ENCODE data around the gene CLDN9.

CLDN9 gene

DNA sequence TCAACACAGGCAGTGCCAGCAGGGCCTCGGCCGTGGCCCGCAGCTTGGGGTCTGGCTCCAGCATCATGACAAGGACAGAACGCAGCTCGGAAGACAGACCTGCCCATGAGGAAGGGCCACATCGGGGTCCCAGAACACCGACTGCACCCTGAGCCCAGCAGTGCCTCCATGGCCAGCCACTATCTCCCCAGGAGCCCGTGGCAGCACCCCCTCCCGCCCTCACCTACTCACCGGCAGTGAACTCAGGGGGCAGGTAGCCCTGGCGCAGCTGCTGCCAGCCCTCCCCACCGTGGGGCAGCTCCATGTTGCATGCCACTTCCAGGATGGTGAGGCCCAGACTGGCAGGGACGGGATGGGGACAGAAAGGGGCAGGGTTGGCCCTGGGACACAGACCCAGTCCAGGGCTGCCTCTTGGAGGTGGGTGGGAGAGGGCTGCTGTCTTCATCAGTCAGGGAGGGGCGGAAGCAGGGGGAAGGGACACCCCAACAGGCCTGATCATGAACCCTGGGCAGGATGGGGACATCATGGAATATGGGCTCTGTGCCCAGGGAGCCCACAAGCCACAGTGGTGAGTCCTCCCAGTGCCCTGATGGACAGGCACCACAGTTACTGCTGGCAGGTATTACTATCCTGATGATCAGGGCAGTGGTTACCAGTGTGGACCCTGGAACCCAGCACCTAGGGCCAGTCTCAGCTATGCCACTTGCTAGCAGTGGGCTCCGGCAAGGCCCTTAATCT lies 38.2 kb upstream of the CLDN9 start:
- no peak for DNase-seq (ENCODE audit: low spot score)

DNA sequence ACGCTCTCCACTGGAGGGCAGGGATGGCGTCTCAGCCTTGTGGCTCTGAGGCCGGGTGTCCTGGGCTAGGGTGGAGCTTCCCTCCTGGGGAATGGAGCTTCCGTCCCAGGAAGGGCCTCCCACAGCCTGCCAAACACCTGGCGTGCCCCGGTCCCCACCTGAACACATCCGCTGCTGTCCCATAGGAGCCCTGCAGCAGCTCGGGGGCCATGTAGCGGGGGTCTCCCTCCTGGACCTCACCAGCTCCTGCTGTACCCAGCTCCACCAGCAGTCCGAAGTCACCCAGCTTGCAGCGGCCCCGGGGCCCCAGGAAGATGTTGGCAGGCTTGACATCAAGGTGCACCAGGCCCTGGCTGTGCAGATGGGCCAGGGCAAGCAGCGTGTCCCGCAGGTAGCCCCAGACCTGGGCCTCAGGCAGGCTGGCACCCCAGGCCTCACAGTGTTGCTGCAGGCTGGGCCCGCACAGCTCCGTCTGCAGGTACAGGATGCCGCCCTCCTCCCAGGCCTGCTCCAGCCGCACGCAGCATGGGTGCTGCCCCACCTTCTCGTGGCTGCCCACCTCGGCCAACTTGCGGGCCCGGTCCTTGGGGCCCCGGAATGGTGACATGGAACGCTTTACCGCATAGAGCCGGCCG lies 37.4 kb upstream of the CLDN9 start:
- DNase-seq (ENCODE audit: low spot score): no peak

DNA sequence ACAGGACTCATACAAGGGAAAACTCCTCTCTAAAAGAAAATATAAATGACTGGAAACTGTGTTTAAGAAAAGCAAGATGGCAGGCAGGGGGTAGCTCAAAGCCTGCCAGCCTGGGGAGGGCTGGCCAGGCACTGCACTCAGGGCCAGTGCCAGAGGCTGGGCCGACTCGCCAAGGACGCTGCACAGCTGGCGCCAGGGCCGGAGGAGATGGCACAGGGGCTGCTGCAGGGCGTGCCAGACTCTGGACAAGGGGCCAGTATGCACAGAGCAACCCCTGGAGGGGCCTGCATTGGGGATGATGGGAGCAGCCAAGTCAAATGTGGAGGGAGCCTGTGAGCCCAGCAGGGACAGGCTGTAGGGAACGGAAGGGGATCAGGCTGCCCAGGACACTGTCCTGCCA lies 36.5 kb upstream of the CLDN9 start:
- DNase-seq (ENCODE audit: low spot score): no peak

DNA sequence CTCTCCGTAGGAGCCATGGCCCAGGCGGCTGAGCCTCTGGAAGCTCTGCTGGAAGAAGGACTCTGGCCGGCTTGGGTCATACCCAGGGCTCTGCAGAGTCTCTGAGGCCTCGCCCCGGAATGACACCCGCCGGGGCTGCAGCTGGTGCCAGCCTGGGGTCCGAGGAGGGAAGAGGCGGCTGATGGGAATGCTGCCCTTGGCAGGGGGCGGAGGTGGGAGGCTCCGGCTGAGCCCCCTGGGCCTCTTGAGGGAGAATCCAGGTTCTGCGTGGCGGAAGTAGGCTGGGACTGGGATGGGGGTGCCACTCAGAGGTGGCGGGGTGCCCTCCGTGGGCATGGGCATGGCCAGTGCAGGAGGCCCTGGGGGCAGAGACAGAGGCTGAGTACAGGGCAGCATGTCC lies 36.0 kb upstream of the CLDN9 start:
- DNase-seq (ENCODE audit: low spot score): no peak

DNA sequence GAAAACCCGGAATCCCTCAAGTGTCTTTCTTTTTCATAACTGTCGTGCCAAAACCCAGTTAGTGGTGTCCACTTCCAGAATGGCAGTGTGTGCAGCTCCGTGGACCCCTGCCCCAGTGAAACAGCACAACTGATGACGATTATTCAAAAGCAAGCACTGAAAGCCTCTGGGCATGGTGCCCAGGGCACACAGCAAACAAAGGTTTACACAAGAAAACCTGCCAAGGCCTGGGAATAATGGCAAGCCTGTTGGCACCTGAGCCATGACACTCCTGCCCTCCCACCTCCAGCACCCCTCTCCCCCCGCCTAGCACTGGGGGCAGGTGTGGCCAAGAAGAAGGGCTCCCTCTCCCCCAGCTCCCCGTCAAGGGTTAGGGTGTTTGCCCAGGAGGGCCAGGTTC lies 35.3 kb upstream of the CLDN9 start:
- DNase-seq (ENCODE audit: low spot score): no peak

DNA sequence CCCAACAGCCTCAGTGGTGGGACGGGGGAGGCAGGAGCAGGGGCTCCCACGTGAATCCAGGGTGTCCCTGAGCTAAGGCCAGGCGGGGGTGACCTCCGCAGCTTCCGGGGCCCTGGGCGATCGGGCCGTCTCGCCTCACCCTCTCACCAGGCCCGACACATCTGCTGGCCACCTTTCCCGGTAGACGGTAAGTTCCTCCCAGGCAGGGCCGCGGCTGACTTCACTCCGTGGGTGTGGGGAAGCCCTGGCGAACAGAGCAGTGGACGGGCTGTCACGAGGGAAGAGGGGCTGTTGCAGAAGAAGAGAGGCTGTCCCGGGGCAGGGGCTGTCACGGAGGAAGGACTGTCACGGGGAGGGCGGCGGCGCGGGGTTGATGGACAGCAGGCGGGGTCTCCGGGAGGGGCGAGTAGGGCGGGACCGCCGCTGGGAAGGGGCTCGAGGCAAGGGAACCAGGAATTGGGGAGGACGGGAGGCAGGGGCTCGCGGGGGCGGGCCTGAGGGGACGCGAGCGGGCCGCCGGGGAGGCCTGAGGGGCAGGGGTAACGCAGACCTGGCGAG lies 33.0 kb upstream of the CLDN9 start:
- no peak for DNase-seq (ENCODE audit: low spot score)

DNA sequence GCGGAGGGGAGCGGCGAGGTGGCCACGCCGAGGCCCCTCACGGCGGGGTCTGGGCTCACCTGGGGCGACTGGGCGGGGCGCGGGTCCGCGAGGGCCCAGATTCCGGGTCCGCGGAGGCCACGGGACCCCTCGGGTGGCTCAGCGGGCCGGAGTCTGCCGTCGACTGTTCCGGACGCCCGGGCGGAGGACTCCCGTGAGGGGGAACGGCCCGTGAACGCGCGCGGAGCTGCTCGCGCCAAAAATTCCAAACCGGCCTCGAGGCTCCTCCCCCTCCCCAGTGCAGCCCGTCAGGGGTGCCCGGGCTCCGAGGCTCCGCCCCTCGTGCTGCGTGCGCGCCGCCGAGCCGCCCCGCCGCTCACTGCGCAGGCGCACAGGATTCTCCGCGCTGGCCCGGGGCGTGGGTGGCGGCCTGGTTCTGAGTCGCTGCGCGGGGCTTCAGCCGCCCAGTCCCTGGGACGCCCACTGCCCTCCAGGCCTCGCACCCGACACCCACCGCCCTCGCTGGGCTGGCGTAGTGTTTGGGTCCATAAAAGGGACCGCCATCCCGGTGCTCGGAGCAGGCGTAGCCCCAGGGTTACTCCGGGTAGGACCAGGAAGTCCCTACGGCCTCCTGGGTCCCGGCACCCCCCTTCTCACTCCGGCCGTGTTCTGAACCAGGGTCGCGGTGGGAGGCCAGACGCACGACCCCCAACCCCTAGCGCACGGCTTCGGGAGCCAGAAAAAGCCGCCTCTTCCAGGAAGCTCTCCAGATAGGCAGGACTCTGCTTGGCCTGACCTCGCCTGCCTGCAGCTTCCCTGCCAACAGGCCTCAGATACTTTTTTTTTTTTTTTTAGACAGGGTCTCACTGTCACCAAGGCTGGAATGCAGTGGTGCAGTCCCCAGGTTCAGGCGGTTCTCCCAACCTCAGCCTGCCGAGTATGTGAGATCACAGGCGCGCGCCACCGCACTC lies 32.2 kb upstream of the CLDN9 start, which contains the start of gene PKMYT1:
PKMYT1 (minus strand) TSS at position 220 of the 950 bp plus-strand sequence. CDS start 789 bp downstream, outside the sequence.
- DNase-seq (ENCODE audit: low spot score): peak; percentile 82

DNA sequence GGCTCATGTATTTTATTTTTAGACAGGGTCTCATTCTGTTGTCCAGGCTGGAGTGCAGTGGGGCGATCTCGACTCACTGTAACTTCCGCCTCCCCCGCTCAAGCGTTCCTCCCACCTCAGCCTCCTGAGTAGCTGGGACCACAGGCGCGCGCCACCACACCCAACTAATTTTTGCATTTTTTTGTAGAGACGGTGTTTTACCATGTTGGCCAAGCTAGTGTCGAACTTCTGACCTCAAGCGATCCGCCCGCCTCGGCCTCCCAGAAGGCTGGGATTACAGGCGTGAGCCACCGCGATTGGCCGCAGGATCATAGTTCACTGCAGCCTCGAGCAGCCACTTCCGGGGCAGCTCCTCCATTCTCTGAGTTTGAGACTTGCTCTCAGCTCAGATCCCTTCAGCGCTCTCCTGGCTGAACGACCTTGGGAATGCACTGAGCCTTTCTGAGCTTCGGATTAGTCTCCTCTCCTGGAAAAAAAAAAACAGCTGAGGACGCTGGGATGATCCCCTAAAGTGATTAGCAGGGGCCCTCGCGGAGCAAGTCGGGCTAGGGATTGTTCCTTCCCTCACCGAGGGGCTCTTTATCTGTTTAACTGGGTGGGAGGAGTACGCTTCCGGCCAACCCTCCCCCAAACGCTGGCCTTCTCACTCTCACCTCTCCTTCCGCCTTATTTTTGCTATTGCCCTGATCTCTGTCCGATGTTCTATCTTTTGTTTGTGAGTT lies 31.4 kb upstream of the CLDN9 start:
- DNase-seq (ENCODE audit: low spot score): no peak

DNA sequence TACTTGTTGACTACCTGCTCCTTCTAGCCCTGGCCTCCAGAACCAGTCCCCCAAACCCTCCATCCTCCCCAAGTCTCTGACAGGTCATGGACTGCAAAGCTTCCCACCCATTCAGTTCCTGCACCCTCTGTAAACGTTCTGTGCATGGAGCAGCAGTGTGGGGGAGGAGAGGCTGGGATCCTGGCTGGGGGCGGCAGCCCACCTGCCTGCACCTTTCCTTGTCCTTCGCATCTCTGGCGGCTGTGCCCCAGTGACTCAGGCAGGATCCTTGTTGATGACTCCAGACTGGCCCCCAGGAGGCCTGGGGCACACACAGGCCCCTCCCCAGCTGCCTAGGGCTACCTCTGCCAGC lies 30.8 kb upstream of the CLDN9 start:
- no peak for DNase-seq (ENCODE audit: low spot score)

DNA sequence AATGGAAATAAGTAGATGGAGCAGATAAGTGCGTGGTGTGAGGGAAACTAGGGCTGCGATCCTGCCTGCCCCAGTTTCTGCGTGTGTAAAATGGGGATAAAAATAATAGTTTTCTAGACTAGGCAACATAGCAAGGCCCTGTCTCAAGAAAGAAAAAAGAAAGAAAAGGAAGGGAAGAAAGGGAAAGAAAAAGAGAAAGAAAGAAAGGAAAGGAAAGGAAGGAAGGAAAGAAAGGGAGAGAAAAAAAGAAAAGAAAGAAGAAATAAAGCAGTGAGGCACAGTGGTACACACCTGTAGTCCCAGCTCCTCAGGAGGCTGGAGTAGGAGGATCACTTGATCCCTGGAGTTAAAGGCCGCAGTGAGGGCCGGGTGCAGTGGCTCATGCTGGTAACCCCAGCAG lies 30.3 kb upstream of the CLDN9 start:
- DNase-seq (ENCODE audit: low spot score): no peak

DNA sequence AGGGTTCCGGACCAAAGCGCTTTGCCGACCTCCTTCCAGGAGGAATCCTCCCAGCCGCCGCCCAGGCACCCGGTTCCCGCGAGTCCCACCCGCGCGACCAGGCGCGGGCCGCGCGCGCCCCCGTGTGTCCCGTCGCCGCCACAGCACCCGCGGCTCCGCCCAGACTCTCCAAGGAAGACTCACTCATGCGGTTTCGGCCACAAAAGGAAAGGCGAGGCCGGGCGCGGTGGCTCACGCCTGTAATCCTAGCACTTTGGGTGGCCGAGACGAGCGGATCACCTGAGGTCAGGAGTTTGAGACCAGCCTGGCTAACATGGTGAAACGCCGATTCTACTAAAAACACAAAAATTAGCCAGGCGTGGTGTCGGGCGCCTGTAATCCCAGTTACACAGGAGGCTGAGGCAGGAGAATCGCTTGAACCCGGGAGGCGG lies 29.0 kb upstream of the CLDN9 start:
- peak; percentile 74 for DNase-seq (ENCODE audit: low spot score)

DNA sequence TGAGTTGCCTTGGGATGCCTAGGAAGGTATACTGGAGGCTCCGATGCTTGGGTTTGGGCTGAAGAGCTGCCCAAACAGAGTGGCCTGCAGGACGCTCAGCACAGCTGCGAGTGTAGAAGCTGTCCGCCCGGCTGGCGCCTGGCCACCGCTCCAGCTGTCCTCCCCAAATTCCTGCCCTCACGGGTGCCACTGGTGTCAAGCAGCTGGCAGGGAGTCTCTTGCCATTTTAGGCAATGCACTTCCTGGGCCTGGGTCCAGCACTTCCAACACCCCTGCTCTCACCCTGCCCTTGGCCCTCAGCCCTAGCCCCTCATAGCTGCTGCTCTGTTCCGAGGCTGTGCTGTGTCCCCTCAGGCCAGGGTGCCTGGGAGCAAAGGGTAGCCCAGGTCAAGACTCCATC lies 27.3 kb upstream of the CLDN9 start:
- DNase-seq (ENCODE audit: low spot score): no peak

DNA sequence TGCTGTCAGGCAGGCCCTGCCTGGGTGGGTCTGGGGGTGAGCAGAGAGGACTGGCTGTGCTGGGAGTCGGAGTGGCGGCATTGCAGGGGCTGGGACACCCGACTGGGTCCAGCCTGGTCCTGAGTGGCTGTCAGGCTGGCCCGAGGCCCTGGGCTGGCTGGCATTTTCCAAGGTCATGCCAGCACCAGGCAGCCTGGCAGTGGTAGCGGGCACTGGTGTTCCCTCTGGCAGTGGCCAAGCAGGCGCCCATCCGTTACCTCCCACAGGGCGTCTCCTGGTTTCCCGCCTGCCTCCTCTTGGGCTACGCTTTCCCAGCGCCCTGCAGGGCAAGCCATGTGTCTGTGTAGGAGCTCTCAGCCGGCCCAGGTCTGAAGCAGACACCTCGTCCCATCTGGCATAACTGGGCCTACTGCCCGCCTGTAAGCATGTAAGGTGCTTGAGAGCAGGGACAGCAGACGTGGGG lies 26.8 kb upstream of the CLDN9 start:
- peak; percentile 94 for DNase-seq (ENCODE audit: low spot score)

DNA sequence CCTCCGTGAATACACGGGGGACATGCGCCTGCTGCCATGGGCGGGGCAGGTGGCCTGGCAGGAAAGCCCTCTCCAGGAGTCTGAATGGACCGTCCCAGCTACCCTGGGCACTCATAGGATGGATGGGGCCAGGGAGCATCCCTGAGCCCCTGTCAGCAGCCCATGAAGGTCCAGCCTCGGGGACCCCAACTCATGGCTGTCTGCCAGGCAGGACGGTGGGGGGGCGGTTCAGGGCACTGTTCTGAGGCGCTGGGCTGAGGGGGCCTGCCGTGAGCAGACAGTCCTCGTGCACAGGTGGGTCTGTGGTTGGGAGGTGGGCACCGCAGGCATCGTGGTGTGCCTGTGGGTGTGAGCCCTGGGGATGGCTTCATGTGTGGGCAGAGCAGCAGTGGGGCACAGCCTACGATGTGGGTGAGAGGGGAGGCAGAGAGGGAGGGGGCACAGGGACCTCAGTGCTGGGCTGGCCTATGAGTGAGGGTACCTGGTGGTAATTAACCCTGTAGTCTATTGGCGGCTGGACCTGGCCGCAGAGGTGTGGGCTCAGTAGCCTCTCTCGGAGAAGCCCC lies 26.0 kb upstream of the CLDN9 start:
- DNase-seq (ENCODE audit: low spot score): no peak

DNA sequence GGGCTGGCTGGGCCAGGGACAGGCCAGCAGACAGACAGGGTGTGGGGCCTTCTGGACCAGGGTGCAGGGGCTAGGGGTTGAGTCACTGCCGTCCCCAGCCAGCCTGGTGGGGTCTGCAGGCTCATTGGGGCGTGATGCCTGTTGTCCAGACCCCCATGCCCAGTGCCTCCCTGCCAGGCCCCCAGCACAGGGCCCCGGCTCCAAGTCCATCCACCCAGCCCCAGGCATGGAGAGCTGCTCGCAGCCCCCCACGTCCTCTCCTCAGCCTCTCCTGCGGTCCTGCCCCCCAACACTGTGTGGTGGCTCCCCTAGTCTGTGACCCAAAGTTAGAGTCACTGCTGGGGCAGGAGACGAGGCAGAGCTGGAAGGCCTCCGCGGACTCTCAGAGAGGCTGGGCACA lies 25.4 kb upstream of the CLDN9 start:
- no peak for DNase-seq (ENCODE audit: low spot score)

DNA sequence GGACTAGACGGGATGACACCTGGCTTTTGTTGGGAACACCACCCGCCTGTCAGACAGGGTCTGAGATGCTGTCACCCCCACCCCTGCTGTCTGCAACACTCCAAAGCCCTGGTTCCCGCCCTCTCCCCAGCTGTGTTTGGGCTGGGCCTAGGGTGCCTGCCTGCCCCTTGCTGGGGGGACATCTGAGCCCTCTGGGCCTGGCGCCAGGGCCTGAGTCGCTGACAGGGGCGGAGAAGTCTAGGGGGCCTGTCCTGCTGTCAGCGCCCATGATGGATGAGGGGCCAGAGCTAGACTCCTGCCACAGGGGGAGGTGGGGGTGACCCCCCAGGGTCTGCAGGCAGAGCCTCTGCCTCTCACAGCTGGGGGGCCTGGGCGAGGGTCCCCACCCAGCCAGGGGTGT lies 24.9 kb upstream of the CLDN9 start:
- no peak for DNase-seq (ENCODE audit: low spot score)

DNA sequence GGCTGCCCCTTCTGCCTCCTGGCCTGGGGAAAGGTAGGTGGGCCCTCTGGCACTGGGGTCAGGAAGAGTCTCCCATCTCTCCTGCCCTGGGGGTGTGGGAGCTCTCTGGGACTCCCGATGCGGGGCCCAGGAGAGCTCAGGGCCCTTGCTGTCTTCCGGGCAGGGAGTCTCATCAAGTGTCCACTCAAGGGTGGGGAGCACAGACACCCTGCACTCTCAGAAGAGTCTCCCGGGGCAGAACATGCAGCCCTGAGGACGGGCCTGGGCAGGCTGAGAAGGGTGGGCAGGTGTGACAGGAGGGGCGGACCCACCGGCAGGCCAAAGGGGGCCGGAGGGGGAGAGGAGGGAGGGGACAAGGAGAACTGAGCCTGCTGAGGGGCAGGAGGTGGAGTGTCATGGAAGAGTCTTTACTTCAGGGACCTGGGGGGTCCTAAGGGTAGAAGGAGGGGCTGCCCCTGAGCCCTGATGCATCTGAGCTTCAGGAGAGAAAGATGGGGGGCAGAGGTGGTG lies 24.1 kb upstream of the CLDN9 start:
- no peak for DNase-seq (ENCODE audit: low spot score)

DNA sequence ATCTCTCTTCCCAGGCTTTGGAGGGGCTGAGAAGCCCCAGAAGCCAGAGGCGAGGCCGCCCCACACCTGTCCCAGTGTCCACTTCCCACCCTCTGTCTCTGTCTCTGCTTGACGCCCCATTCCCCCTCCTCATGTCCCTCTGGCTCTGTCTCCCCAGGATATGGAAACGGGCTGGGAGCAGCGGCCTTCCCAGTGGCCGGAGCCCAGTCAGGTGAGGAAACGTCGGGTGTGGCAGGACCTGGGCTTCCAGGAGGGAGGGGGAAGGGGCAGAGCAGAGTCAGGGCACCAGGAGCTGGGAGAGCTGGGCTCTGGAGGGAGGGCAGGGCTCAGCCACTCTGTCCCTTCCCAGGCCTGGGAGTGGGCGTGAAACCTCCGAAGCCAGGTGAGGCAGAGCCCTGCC lies 21.8 kb upstream of the CLDN9 start:
- no peak for DNase-seq (ENCODE audit: low spot score)

DNA sequence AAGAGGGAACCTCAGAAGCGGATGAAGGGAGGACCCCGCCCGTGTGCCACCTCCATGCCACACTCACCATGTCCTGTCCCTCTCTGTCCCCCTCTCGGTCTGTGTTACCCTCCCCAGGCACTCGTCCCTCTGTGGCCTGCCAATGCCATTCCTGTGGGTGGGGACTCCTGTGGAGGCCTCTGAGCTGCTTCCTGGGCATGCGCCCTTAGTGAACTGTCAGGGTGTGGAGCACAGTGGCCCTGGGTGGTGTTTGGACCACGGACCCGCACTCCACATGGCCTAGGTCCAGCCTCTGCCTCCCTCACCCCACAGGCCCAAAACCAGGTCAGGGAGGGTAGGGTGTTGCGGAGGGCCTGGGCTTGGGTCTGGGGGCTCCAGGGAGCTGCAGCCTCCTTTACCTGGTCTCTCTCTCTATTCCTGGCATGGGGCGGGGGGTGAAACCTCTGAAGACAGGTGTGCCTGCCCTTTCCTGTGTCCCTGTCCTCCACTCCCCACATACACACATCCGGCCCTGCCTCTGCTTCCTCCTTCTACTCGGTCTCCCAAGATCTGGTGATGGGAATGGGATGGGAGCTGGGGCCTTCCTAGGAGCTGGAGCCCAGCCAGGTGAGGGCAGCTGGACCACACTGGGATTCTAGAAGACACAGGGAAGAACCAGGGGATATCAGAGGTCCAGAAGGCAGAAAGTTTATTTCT lies 21.0 kb upstream of the CLDN9 start:
- DNase-seq (ENCODE audit: low spot score): no peak

DNA sequence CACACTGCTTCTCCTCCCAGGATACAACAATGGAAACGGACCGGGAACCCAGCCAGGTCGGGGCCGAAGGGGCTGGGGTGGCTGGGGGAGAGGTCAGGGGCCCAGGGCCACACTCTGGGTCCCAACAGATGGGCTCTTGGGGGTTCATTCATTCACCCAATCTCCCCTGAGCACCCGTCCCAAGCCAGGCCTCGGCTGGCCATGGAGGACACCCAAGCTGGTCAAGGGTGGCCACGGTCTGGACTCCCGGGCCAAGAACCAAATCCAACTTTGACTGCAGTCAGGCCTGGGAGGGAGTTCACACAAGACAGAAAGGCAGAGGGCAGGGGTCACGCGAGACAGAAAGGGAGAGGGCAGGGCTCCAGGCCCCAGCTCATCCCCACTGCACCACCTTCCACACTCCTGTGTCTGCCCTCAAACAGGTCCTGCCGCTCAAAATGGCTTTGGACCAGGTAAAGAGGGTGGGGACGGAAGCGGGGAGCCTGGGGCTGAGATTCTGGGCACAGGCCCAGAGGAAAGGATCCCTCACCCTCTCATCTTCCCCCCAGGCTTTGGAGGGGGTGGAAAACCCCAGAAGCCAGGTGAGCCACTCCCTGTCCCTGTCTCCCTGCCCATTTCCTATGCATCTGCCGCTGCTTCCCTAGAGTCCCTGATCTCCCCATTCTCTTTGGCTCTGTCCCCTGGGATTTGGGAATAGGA lies 20.2 kb upstream of the CLDN9 start:
- DNase-seq (ENCODE audit: low spot score): no peak

All from cerebellar cortex (tissue), 1 donor.